Ovary (tissue), 3 donors: ENCODE results near the gene GNG12.

Experiments used
- EP300 ChIP-seq: sonication (generic); formaldehyde crosslinking; IDR thresholded peaks from one replicate; pipeline ENCODE4 v1.6.1; 2017; ENCODE audit warnings: antibody characterized with exemption
- POLR2A ChIP-seq: fragments of 450-650 bp; IDR thresholded peaks from one replicate; pipeline ENCODE4 v1.6.1; 2017; ENCODE audit warnings: antibody characterized with exemption, mild to moderate bottlenecking, moderate library complexity
- TF ChIP-seq, protein P1 (sequence below), 3 donors: fragments of 450-650 bp in 2 of 3; fragments of 200-600 bp in 1 of 3; IDR thresholded peaks; one replicate each; pipeline versions ENCODE4 v1.5.1 to v1.8.0; 2016 to 2022; ENCODE audit warnings: antibody characterized with exemption in 3 of 3, mild to moderate bottlenecking in 1 of 3
- donor health status: DM: no; HTN: no; CAD: no.

DNA sequence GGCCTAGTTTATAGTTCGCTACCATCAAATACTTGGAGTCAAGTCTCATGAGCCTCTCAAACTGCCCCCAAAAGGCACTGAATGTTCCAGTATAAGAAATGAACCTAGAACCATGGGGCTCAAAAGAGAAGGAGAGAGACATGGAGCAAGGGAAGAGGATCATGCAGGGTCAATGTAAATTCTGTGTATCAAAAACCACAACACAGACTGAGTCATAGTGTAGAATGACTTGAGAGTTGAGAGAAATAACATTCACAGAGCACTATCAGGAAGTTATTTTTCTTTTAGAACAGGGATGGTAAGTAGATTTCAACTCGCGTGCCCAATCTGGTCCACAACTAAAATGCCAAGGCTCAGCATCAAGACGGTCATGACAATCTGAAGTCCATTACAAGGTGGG, 59.8 kb downstream of the GNG12 start:
- TF ChIP-seq, protein P1, sequence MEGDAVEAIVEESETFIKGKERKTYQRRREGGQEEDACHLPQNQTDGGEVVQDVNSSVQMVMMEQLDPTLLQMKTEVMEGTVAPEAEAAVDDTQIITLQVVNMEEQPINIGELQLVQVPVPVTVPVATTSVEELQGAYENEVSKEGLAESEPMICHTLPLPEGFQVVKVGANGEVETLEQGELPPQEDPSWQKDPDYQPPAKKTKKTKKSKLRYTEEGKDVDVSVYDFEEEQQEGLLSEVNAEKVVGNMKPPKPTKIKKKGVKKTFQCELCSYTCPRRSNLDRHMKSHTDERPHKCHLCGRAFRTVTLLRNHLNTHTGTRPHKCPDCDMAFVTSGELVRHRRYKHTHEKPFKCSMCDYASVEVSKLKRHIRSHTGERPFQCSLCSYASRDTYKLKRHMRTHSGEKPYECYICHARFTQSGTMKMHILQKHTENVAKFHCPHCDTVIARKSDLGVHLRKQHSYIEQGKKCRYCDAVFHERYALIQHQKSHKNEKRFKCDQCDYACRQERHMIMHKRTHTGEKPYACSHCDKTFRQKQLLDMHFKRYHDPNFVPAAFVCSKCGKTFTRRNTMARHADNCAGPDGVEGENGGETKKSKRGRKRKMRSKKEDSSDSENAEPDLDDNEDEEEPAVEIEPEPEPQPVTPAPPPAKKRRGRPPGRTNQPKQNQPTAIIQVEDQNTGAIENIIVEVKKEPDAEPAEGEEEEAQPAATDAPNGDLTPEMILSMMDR (IDR thresholded peaks at IDR 0.05), result no peak
- no peak for TF ChIP-seq POLR2A
- TF ChIP-seq EP300, result no peak
